Fibroblast of gingiva (primary cell): ENCODE data around the gene DDX54.
"Not testable (repeated sequence)": the region's sequence is repeated elsewhere in the genome, so short reads cannot be mapped to it uniquely, and the experiment has no call there.

Source experiments
- DNase-seq: peaks from one replicate; pipeline ENCODE4 v3.0.0-alpha.2; 2011; ENCODE audit warnings: low read depth

Gene DDX54

DNA sequence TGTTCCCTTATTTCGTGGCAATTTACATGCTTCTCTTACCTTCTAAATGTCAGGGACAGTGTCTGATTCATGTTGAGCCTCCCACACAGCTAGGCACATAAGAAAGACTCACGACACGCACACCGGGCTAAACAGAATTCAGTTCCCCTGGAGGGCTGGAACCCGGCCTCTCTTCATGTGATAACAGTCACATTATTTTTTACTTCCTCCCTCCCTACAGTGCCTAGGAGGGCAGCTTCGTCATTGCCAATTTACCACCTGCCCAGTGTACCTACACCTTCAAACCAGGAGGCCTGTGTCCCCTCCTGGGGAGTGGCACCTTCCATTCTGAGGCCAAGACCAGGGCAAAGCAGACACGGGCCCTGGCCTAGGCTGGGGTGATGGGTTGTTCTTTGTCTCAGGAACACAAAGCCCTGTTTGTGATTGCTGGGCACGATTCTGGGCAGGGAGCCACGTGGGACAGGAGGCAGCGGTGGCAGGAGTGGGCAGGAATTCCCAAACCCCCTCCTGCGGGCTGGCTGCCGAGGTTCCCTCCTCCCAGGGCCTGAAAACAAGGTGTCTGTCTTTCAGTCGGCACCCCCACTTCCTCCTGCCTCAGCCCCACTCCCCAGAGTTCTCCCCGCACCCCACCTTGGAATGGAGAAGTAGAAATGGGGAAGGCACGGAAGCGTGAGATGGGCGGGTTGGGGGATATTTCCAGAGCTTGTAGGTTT lies 42.9 kb downstream of the DDX54 start:
- DNase-seq: no peak

DNA sequence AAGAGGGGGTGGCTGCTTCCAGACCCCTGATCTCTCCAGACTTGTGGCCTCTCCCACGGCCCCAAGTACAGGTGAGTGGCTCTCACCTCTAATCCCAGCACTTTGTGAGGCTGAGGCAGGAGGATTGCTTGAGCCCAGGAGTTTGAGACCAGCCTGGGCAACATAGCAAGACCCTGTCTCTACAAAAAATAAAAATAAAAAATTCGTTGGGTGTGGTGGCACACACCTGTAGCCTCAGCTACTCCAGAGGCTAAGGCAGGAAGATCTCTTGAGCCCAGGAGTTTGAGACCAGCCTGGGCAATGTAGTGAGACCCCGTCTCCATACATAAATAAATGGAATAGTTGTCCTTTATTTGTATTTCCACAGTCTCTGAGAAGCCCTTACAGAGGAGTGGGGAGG lies 43.6 kb downstream of the DDX54 start:
- DNase-seq: not testable (repeated sequence)

DNA sequence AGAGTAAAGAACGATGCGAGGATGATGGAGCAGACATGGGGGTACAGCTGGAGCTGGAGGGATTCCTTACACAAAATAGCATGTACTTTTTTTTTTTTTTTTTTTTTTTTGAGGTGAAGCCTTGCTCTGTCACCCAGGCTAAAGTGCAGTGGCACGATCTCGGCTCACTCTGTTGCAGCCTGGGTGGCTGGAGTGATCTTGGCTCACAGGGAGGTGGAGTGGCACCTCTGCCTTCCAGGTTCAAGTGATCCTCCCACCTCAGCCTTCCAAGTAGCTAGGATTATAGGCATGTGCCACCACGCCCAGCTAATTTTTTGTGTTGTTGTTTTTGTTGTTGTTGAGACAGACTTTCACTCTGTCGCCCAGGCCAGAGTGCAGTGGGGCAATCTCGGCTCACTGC lies 44.6 kb downstream of the DDX54 start:
- DNase-seq: no peak

- no peak for DNase-seq
These were observed 46.5 kb downstream of the DDX54 start for GRCh38 chr12:113138826-113139225.

GRCh38 chr12:113137861-113138783 lies 47.2 kb downstream of the DDX54 start:
- DNase-seq: no peak

DNA sequence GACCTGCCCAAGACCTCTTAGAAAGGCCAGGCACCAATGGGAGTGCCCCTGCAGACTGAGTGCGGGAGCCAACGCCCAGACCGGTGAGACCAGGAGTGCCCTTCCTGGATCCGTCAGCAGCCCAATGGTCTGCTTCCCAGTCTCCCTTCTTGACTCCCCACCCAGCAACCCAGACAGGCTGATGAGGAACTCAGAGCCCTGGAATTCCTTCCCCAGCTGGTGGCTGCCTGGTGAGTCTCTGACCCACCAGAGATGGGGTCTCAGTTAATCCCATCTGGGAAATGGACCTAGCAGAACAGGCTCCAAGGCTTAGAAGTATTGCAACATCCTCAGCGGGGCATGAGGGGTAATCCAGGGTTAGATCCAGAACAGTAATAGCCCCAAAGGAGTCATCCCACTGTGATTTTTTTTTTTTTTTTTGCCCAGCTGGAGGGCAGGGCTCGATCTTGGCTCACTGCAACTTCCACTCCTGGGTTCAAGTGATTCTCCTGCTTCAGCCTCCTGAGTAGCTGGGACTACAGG lies 48.2 kb downstream of the DDX54 start:
- no peak for DNase-seq

DNA sequence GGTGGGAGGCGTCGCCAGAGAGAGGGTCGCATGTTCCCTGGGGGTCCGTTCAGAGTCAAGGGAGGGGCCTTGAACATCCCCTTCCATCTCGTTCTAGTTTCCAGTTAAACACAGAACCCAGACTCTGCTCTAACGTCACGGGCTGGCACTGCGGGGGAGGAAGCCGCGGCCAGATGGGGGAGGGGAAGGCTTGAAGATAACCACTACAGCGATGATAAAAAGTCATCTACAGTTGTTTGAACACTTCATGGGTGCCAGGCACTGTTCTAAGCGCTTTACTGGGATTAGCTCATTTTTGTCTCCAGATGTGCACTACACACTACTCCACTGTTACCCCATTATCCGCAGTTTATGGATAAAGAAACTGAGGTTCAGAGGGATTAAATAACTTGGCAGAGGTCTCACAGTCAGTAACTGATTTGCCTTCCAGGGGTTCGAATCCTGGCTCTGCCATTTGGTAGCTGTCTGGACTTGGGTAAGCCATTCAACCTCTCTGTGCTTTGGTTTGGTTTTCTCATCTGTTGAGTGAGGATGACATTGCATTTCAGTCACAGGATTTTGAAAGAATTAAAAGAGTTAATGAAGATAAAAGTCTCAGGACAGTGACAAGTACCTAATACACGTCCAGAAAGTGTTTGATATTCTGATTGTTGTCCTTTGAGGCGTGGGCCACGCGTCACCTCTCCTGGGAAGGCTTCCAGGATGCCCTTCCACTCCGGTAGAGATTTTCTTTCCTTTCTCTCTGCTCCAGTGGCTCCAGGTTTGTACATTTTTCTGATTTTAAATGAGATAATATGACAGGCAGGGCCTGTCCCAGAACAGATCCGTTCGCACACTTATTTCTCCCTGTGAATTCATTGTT lies 48.9 kb downstream of the DDX54 start:
- no peak for DNase-seq

GRCh38 chr12:113135178-113136127 lies 49.8 kb downstream of the DDX54 start, which contains the start of gene RASAL1:
TSS of gene RASAL1 (minus strand) at chr12:113135761. CDS start at chr12:113135462, 299 bp downstream.
- no peak for DNase-seq

DNA sequence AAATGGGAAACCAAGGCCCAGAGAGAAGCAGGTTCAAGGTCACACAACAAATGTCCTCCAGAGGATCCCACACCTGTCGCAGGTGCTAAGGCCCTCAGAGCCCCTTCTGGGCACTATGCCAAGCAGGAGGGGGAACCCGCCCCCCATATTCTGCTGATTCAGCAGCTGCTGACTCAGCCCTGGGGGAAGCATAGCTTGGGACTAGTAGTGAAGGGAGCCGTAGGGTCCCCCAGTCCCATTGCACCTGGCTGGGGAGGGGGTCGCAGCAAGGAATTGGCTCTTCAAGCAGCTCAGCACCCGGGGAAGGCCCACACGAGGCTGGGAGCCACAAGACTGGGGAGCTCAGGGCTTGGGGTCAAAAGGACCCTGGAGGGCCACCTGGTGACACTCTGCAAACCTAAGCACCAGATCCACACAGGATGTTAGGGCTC lies 50.7 kb downstream of the DDX54 start:
- DNase-seq: no peak

GRCh38 chr12:113134071-113134470 lies 51.2 kb downstream of the DDX54 start:
- no peak for DNase-seq

- no peak for DNase-seq
These were observed 51.6 kb downstream of the DDX54 start for GRCh38 chr12:113133666-113134065.

- DNase-seq: no peak
These were observed 52.2 kb downstream of the DDX54 start for GRCh38 chr12:113133036-113133435.

DNA sequence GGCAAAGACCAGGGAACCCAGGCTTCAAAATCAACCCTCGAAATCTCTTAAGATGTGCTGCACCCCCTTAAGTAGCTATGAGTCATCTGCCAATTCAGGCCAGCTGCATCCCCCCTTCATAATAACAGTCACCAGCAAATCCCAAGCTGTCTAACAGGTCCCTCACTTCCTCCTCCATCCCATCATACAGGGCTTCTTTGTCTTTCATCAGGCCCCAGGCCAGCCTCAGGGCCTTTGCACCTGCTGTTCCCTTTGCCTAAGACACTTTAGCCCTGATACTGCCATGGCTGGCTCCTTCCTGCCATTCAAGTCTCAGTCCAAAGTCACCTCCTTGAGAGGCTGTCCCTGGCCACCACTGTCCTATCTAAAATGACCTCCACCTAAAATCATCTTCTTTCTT lies 53.7 kb downstream of the DDX54 start:
- DNase-seq: no peak

- no peak for DNase-seq
These were observed 54.7 kb downstream of the DDX54 start for GRCh38 chr12:113130457-113131135.

DNA sequence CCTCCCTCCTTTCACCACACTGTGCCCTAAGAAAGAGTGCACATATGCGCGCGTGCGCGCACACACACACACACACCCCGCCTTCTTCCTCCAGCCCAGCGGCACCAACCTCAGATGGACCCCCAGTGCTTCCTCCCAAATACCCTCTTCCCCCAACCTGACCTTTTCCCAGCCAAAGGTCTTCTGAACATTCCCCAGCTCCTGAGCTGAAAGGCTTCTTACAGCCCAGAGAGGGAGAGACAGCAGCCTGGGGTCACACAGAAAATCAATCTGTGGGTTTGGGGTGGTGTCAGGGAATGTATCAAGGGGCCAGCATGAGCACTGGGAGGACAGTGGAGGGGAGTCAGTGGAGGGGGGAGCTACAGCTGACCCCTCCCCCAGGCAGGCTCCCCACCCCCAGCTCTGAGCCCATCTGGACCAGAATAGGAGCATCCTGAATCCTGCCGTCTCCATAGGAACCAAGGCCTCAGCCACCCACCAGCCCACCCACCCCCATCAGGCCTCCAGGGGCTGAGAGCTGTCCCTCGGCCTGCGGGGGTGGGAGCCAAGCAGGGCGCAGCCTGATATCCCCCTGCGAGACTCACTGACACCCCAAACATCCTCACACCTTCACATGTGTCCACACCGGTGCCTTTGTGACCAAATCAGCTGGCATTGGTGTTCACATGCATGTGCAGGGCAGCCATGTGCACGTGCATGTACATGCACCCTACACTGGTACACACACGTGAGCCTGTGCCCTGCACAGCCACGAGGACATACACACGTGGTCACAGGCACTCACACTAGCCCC lies 55.4 kb downstream of the DDX54 start:
- no peak for DNase-seq

- DNase-seq: no peak
These were observed 56.2 kb downstream of the DDX54 start for GRCh38 chr12:113128802-113129663.

DNA sequence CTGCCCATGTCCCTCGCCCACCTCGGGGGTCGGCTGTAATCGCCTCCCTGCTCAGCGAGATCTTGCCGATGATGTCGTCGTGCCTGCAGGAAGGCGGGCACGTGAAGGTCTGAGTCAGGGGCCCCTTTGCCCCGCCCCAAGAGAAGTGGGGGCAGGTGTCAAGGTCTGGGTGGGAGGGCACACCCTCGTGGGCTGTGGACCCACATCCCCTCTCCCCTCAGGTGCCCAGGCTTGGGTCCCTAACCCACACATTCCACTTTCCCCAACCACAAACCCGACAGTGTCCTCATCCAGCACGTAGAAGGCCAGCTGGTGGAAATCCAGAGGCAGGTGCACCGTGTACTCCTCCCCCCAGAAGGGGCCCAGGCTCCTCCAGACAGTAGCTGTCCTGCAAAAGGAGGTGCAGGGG lies 57.5 kb downstream of the DDX54 start:
- DNase-seq: no peak

DNA sequence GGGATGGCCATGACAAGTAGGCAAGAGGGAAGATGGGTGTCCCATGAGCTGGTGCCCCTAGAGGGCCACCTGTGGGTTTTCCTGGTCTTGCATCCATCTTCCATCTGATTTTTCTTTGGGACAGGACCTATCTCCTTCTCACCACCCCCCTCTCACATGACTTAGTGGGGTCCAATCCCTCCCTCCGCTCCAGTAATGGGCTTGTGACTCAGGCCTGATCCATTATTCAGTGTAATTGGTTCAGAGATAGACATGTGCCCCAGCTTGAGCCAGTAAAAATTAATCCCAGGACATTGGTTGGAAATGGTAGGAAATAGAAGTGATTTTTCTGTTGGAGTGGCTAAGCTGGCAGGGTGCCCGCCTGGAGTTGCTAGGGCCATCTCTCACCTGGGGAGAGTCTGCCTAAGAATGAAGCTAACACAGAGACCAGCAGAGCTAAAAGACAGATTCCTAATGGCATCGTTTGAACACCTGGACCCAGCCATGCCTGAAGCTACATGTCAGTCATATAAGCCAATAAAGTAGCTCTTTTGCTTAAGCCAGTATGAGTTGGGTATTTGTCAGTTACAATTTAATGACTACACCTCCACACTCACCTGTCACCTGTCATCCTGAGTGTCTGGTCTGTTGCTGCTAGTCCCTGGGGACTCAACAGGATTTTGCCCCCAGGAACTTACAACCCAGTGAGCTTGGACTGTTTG lies 64.5 kb downstream of the DDX54 start:
- no peak for DNase-seq
